Measurements from ENCODE around the gene BST1. TPM values are rescaled to one million over a fixed set of nuclear protein-coding genes. Genes with fewer than 3 reads are reported as not detected.
"Not testable (repeated sequence)": the region's sequence is repeated elsewhere in the genome, so short reads cannot be mapped to it uniquely, and the experiment has no call there.

The BST1 gene
- total RNA-seq, 1 donor from 2014 or later, result 4.5 TPM

- FAIRE-seq, result no peak
- no peak for DNase-seq (ENCODE audit: low spot score in 2 of 2)
Measured at GRCh38 chr4:15706646-15707362, 3.9 kb downstream of the BST1 start.

GRCh38 chr4:15707363-15707715 is 4.5 kb downstream of the BST1 start:
- FAIRE-seq, result no peak
- DNase-seq (ENCODE audit: low spot score in 2 of 2), result no peak

- FAIRE-seq, result no peak
- DNase-seq (ENCODE audit: low spot score in 2 of 2), result no peak
Measured at GRCh38 chr4:15711762-15712161, 8.9 kb downstream of the BST1 start.

- DNase-seq (ENCODE audit: low spot score in 2 of 2) (no peak), FAIRE-seq (no peak)
Measured at GRCh38 chr4:15712214-15712613, 9.3 kb downstream of the BST1 start.

GRCh38 chr4:15714141-15714540 is 11.3 kb downstream of the BST1 start:
- DNase-seq (ENCODE audit: low spot score in 2 of 2), result no peak
- FAIRE-seq, result no peak

- FAIRE-seq, result no peak
- DNase-seq (ENCODE audit: low spot score in 2 of 2), result no peak
Measured at GRCh38 chr4:15714646-15715435, 12.0 kb downstream of the BST1 start.

GRCh38 chr4:15716115-15716514 is 13.2 kb downstream of the BST1 start:
- no peak for FAIRE-seq

GRCh38 chr4:15717086-15717485 is 14.2 kb downstream of the BST1 start:
- FAIRE-seq (no peak), DNase-seq (ENCODE audit: low spot score in 2 of 2) (no peak)

More at GRCh38 chr4:15716115-15716514, 13.2 kb downstream of the BST1 start:
- no peak for DNase-seq (ENCODE audit: low spot score in 2 of 2)

- no peak for DNase-seq (ENCODE audit: low spot score in 2 of 2)
- no peak for FAIRE-seq
Measured at GRCh38 chr4:15717657-15718416, 15.0 kb downstream of the BST1 start.

GRCh38 chr4:15718465-15718864 is 15.6 kb downstream of the BST1 start:
- DNase-seq (ENCODE audit: low spot score in 2 of 2) (no peak), FAIRE-seq (no peak)

GRCh38 chr4:15718959-15719358 is 16.1 kb downstream of the BST1 start:
- DNase-seq (ENCODE audit: low spot score in 2 of 2), result no peak
- no peak for FAIRE-seq

GRCh38 chr4:15719506-15719905 is 16.6 kb downstream of the BST1 start:
- FAIRE-seq (no peak), DNase-seq (ENCODE audit: low spot score in 2 of 2) (no peak)

- DNase-seq (ENCODE audit: low spot score in 2 of 2) (no peak), FAIRE-seq (no peak)
Measured at GRCh38 chr4:15720851-15721250, 18.0 kb downstream of the BST1 start.

- DNase-seq (ENCODE audit: low spot score in 2 of 2) (no peak), FAIRE-seq (no peak)
Measured at GRCh38 chr4:15725608-15726007, 22.7 kb downstream of the BST1 start.

- peak; percentile 97 for FAIRE-seq
- DNase-seq (ENCODE audit: low spot score in 2 of 2), result peak; percentile 25 to 58
Measured at GRCh38 chr4:15729910-15730533, 27.2 kb downstream of the BST1 start.

GRCh38 chr4:15733061-15733460 is 30.2 kb downstream of the BST1 start:
- DNase-seq (ENCODE audit: low spot score in 2 of 2); FAIRE-seq: not testable (repeated sequence)

- FAIRE-seq (no peak), DNase-seq (ENCODE audit: low spot score in 2 of 2) (no peak)
Measured at GRCh38 chr4:15735536-15735935, 32.7 kb downstream of the BST1 start.

GRCh38 chr4:15736514-15737050 is 33.7 kb downstream of the BST1 start:
- FAIRE-seq (no peak), DNase-seq (ENCODE audit: low spot score in 2 of 2) (no peak)

- FAIRE-seq (no peak), DNase-seq (ENCODE audit: low spot score in 2 of 2) (no peak)
Measured at GRCh38 chr4:15737255-15737654, 34.4 kb downstream of the BST1 start.

- FAIRE-seq, result no peak
- DNase-seq (ENCODE audit: low spot score in 2 of 2), result no peak
Measured at GRCh38 chr4:15738877-15739276, 36.0 kb downstream of the BST1 start.
